H1 (cell line): ENCODE measurements around the gene SYNGR4. TPM values are rescaled to one million over a fixed set of nuclear protein-coding genes. Genes with fewer than 3 reads are reported as not detected.

Experiments used
- CTCF ChIA-PET: fragments of 300-600 bp; sonication (Branson Sonifier 250); formaldehyde crosslinking; loops from one replicate; lab custom pipeline; 2021; ENCODE audit not compliant: partially characterized antibody; lab: Charles Lee
- POLR2A ChIA-PET: fragments of 300-600 bp; sonication (Branson Sonifier 250); formaldehyde crosslinking; loops from one replicate; lab custom pipeline; 2021; ENCODE audit warnings: inconsistent platforms; ENCODE audit not compliant: partially characterized antibody; lab: Charles Lee
- DNase-seq, 2 experiments: peaks; one replicate each; pipeline versions ENCODE4 v3.0.0 to v3.0.0-alpha.2; 2010 to 2022; ENCODE audit warnings: low spot score in 2 of 2, low read depth in 1 of 2, mixed read lengths in 1 of 2
- FAIRE-seq: peaks from 2 replicates; lab custom pipeline; 2011; peaks lifted over from hg19 to GRCh38; lab: Jason Lieb, UNC
- H2AFZ ChIP-seq: 2 replicates; pipeline ENCODE4 v1.8.1; 2012; ENCODE audit warnings: low read length, inconsistent platforms
- H2AK5ac ChIP-seq: 2 replicates; pipeline ENCODE4 v1.6.1; 2013; ENCODE audit warnings: low read depth, low read length
- H2BK120ac ChIP-seq: replicated peaks from 2 replicates; pipeline ENCODE3; 2013; ENCODE audit warnings: low read depth, low read length, inconsistent platforms
- H2BK12ac ChIP-seq: 2 replicates; pipeline ENCODE4 v1.6.1; 2013; ENCODE audit warnings: low read depth, low read length
- H2BK15ac ChIP-seq: 2 replicates; pipeline ENCODE4 v1.6.1; 2013; ENCODE audit warnings: low read length
- H2BK20ac ChIP-seq: 2 replicates; pipeline ENCODE4 v1.6.1; 2013; ENCODE audit warnings: low read length
- H2BK5ac ChIP-seq: 2 replicates; pipeline ENCODE4 v1.6.1; 2013; ENCODE audit warnings: low read depth, low read length
- H3K14ac ChIP-seq: 2 replicates; pipeline ENCODE4 v1.6.1; 2013; ENCODE audit warnings: inconsistent platforms; ENCODE audit not compliant: insufficient read length
- H3K18ac ChIP-seq: 2 replicates; pipeline ENCODE4 v1.6.1; 2013; ENCODE audit warnings: low read length; ENCODE audit errors: extremely low read depth
- H3K23ac ChIP-seq: 2 replicates; pipeline ENCODE4 v1.6.1; 2013; ENCODE audit warnings: inconsistent platforms; ENCODE audit not compliant: insufficient read length
- H3K23me2 ChIP-seq: 2 replicates; pipeline ENCODE4 v1.6.1; 2013; ENCODE audit warnings: low read depth, low read length
- H3K27ac ChIP-seq: 2 replicates; pipeline ENCODE4 v1.6.1; 2011; ENCODE audit warnings: low read depth, low read length, inconsistent platforms
- H3K27me3 ChIP-seq, 4 experiments: replicated peaks in 1 of 4; 1 replicate in 1 of 4; 2 replicates in 3 of 4; pipeline versions ENCODE4 v1.6.1 to v1.8.1; 2011 to 2013; ENCODE audit warnings: low read length in 3 of 4, mild to moderate bottlenecking in 3 of 4, inconsistent platforms in 2 of 4, mixed read lengths in 2 of 4, moderate library complexity in 1 of 4; ENCODE audit not compliant: control insufficient read depth in 3 of 4, insufficient read depth in 3 of 4; ENCODE audit errors: extremely low read depth in 1 of 4
- H3K36me3 ChIP-seq, 4 experiments: 2 replicates each; pipeline versions ENCODE4 v1.6.1 to v1.8.1; 2011 to 2013; ENCODE audit warnings: mild to moderate bottlenecking in 4 of 4, low read length in 3 of 4, moderate library complexity in 2 of 4, control low read depth in 1 of 4, inconsistent platforms in 1 of 4; ENCODE audit not compliant: insufficient read depth in 4 of 4, control insufficient read depth in 2 of 4
- H3K4ac ChIP-seq: replicated peaks from 2 replicates; pipeline ENCODE3; 2013; ENCODE audit warnings: low read length, low read depth, mixed read lengths, inconsistent platforms; ENCODE audit not compliant: insufficient read length
- H3K4me1 ChIP-seq, 4 experiments: replicated peaks in 1 of 4; 1 replicate in 1 of 4; 2 replicates in 3 of 4; pipeline versions ENCODE4 v1.6.1 to v1.8.1; 2011 to 2013; ENCODE audit warnings: low read length in 3 of 4, inconsistent platforms in 2 of 4, mixed read lengths in 1 of 4; ENCODE audit not compliant: insufficient read depth in 4 of 4, control insufficient read depth in 3 of 4
- H3K4me2 ChIP-seq, 2 experiments: 2 replicates each; pipeline versions ENCODE4 v1.6.1 to v1.8.1; 2011 to 2013; ENCODE audit warnings: low read depth in 2 of 2, low read length in 2 of 2, control low read depth in 1 of 2, inconsistent platforms in 1 of 2, mild to moderate bottlenecking in 1 of 2; ENCODE audit not compliant: insufficient read depth in 1 of 2
- H3K4me3 ChIP-seq, 4 experiments: fragments of 200-600, 300-600 bp in 1 of 4; sonication (generic), shearing (Covaris generic), sonication (Bioruptor Twin) in 1 of 4; 2 replicates each; pipeline versions ENCODE4 v1.5.1 to v1.8.1; 2011 to 2016; ENCODE audit warnings: low read length in 4 of 4, low read depth in 3 of 4, control low read depth in 2 of 4, inconsistent platforms in 2 of 4, mild to moderate bottlenecking in 2 of 4, mixed read lengths in 1 of 4, moderate library complexity in 1 of 4; ENCODE audit not compliant: insufficient read depth in 2 of 4; ENCODE audit errors: extremely low read depth in 1 of 4
- H3K56ac ChIP-seq: replicated peaks from 2 replicates; pipeline ENCODE3; 2013; ENCODE audit warnings: low read depth, mild to moderate bottlenecking, mixed read lengths, low read length, inconsistent platforms; ENCODE audit not compliant: insufficient read length
- H3K79me1 ChIP-seq: 2 replicates; pipeline ENCODE4 v1.6.1; 2013; ENCODE audit warnings: low read depth, low read length, control low read depth
- H3K79me2 ChIP-seq, 2 experiments: 2 replicates each; pipeline versions ENCODE4 v1.6.1 to v1.8.1; 2012 to 2013; ENCODE audit warnings: low read length in 2 of 2, mild to moderate bottlenecking in 2 of 2, inconsistent platforms in 1 of 2; ENCODE audit not compliant: insufficient read depth in 2 of 2, control insufficient read depth in 1 of 2
- H3K9ac ChIP-seq, 4 experiments: replicated peaks in 1 of 4; 1 replicate in 1 of 4; 2 replicates in 3 of 4; pipeline versions ENCODE4 v1.6.1 to v1.8.1; 2011 to 2013; ENCODE audit warnings: low read depth in 3 of 4, low read length in 3 of 4, control low read depth in 2 of 4, mild to moderate bottlenecking in 2 of 4, moderate library complexity in 2 of 4, inconsistent platforms in 1 of 4; ENCODE audit errors: extremely low read depth in 1 of 4
- H3K9me3 ChIP-seq, 2 experiments: 2 replicates each; pipeline versions ENCODE4 v1.6.1 to v1.8.1; 2012 to 2013; ENCODE audit warnings: mild to moderate bottlenecking in 2 of 2, moderate library complexity in 2 of 2, control low read depth in 1 of 2, inconsistent platforms in 1 of 2, low read depth in 1 of 2, low read length in 1 of 2, mixed read lengths in 1 of 2; ENCODE audit not compliant: insufficient read depth in 2 of 2
- H4K20me1 ChIP-seq, 2 experiments: replicated peaks in 1 of 2; 2 replicates each; pipeline versions ENCODE3 to v1.8.1; 2011 to 2013; ENCODE audit warnings: inconsistent platforms in 2 of 2, low read length in 2 of 2, mild to moderate bottlenecking in 1 of 2; ENCODE audit not compliant: insufficient read depth in 2 of 2, control insufficient read depth in 1 of 2
- H4K5ac ChIP-seq: 2 replicates; pipeline ENCODE4 v1.6.1; 2013; ENCODE audit warnings: low read length, low read depth, mixed read lengths, inconsistent platforms; ENCODE audit not compliant: insufficient read length
- H4K8ac ChIP-seq: 2 replicates; pipeline ENCODE4 v1.8.0; 2013; ENCODE audit warnings: mild to moderate bottlenecking, moderate library complexity, low read length, inconsistent platforms; ENCODE audit not compliant: insufficient read depth; ENCODE audit errors: extremely low read depth
- H4K91ac ChIP-seq: replicated peaks from 2 replicates; pipeline ENCODE3; 2013; ENCODE audit warnings: low read length, mixed read lengths, inconsistent platforms; ENCODE audit not compliant: insufficient read length
- GABPA ChIP-seq: IDR thresholded peaks from 2 replicates; pipeline ENCODE4 v1.6.1; 2011; ENCODE audit warnings: mild to moderate bottlenecking, low read length, moderate library complexity, borderline replicate concordance; ENCODE audit not compliant: insufficient read depth
- SAP30 ChIP-seq: fragments of 300-600 bp; sonication (generic); IDR thresholded peaks from 2 replicates; pipeline ENCODE4 v1.7.1; 2012; ENCODE audit warnings: low read length, moderate library complexity, mild to moderate bottlenecking, inconsistent platforms; ENCODE audit not compliant: insufficient read depth, insufficient replicate concordance
- SRF ChIP-seq: IDR thresholded peaks from 2 replicates; pipeline ENCODE4 v1.6.1; 2011; ENCODE audit warnings: mild to moderate bottlenecking, low read depth, low read length, moderate library complexity
- ZNF274 ChIP-seq: IDR thresholded peaks from 2 replicates; pipeline ENCODE4 v1.7.0; 2012; ENCODE audit warnings: low read length, borderline replicate concordance; ENCODE audit errors: extremely low read depth
- WGBS, 2 experiments: shearing (Covaris generic) in 1 of 2; methylation state at CpG; one replicate each; pipeline versions ENCODE4 v1.1.6 to v1.1.7; 2013 to 2015; ENCODE audit warnings: low lambda C conversion rate in 2 of 2, mixed read lengths in 2 of 2, inconsistent platforms in 1 of 2, low coverage in 1 of 2, missing lambda C conversion rate in 1 of 2; ENCODE audit not compliant: insufficient replicate concordance in 2 of 2, insufficient coverage in 1 of 2, insufficient read length in 1 of 2; ENCODE audit errors: extremely low coverage in 1 of 2, missing lambda C conversion rate in 1 of 2; 5-methylcytosine and 5-hydroxymethylcytosine counted together
- polyA plus RNA-seq, 7 experiments: library from polyadenylated mRNA; depleted of rRNA in 3 of 7; stranded (reverse) in 5 of 7; unstranded in 2 of 7; fragments of >200 nt in 5 of 7; fragments of 200-250 nt in 2 of 7; gene quantifications; 1 replicate in 5 of 7; 2 replicates in 1 of 7; 4 replicates in 1 of 7; pipeline versions ENCODE4 v1.2.1 to v1.2.3, GENCODE V29; 2011 to 2013; ENCODE audit warnings: missing spikeins in 2 of 7, mixed read lengths in 2 of 7
- total RNA-seq: library from RNA; stranded (reverse); fragmentation: NEBNext Ultra II Directional; extraction: Animal tissue kit (Norgen Biotek cat#: 25700); gene quantifications from 2 replicates; pipeline ENCODE4 v1.2.1, GENCODE V29; 2021
- TF ChIP-seq, protein P1 (sequence below): IDR thresholded peaks from 2 replicates; pipeline ENCODE4 v1.6.1; 2011; ENCODE audit warnings: low read length, improper control_type of control experiment

SYNGR4 gene
- total and polyA plus RNA-seq, 2 of the 8 experiments (the other 6 are each of a cell fraction or from before 2014, with no cell fraction given): 0.41 TPM; not detected in 1

DNA sequence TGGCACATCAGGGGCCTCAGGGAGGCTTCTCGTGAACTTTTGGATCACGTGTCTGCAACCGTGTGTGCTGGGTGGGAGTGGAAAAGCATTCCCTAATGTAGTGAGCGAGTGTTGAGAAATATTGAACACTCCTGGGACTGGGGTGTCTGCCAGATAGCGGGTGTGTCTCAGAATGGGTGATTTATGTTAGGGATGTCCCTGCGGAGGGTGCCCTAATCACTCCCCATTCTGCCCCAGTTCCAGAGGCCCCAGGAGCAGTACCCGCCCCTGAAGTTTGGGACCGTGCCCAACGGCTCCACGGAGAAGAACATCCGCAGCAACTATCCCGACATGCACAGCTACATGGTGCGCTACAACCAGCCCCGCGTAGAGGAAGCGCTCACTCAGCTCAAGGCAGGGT lies 57.4 kb downstream of the SYNGR4 start:
- Histone ChIP-seq H3K56ac (no peak overlapping the region), H3K18ac (no peak overlapping the region), H3K9me3 (no peaks in the 10 kb centered on the region), H3K27me3 (no peaks in the 10 kb centered on the region), H3K14ac (no peak overlapping the region), H4K8ac (no peak overlapping the region), H3K4me2 (no peak overlapping the region), H2AK5ac (no peak overlapping the region), H2BK5ac (no peak overlapping the region), H2BK120ac (no peak overlapping the region)
- 90% methylated on average over 16 of the region's 16 CpGs; no CpG with 5 or more reads in 1 of the 2 experiments for WGBS, 2 experiments
- DNase-seq: no peak
- TF ChIP-seq ZNF274 (no peak), SAP30 (no peak), GABPA (no peak), SRF (no peak)
- TF ChIP-seq, protein P1, sequence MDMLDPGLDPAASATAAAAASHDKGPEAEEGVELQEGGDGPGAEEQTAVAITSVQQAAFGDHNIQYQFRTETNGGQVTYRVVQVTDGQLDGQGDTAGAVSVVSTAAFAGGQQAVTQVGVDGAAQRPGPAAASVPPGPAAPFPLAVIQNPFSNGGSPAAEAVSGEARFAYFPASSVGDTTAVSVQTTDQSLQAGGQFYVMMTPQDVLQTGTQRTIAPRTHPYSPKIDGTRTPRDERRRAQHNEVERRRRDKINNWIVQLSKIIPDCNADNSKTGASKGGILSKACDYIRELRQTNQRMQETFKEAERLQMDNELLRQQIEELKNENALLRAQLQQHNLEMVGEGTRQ: no peak
- TF ChIP-seq, all 59 proteins: peak for 0
- POLR2A ChIA-PET: interaction anchor here (0.6 kb wide), 1 partner anchor 37 kb away, joined by 3 read pairs; no protein-coding TSS in a partner anchor
- Histone ChIP-seq H3K4me1 (peaks cover 0 to 5% (median 3%) of the 10 kb centered on the region in 4 experiments; a peak in 4 of 7 replicates), H2BK12ac (no peak overlapping the region), H4K91ac (no peak overlapping the region), H2BK15ac (no peak overlapping the region), H3K36me3 (no peaks in the 10 kb centered on the region), H3K4ac (no peak overlapping the region), H3K79me1 (no peaks in the 10 kb centered on the region; the same call in 1 of the 2 replicates), H2AFZ (no peak overlapping the region), H3K23me2 (no peaks in the 10 kb centered on the region), H3K23ac (no peak overlapping the region), H4K5ac (no peak overlapping the region), H3K79me2 (no peaks in the 10 kb centered on the region), H3K4me3 (no peak overlapping the region), H3K9ac (no peak overlapping the region), H3K27ac (no peak overlapping the region), H4K20me1 (peaks cover 0 to 1% of the 10 kb centered on the region in 2 experiments), H2BK20ac (no peak overlapping the region)
- no peak for FAIRE-seq
- CTCF ChIA-PET: interaction anchor here (0.9 to 3.2 kb wide), 3 partner anchors 9 to 31 kb away, joined by 3 to 12 read pairs (median 6); partner anchors contain the start of gene KDELR1
